Central memory CD4-positive, alpha-beta T cell (primary cell): Measurements from ENCODE around the gene S1PR4.
"Not testable (repeated sequence)": the region's sequence is repeated elsewhere in the genome, so short reads cannot be mapped to it uniquely, and the experiment has no call there.

ENCODE experiments used
- DNase-seq: peaks from one replicate; pipeline ENCODE4 v3.0.0; 2022

Gene S1PR4

DNA sequence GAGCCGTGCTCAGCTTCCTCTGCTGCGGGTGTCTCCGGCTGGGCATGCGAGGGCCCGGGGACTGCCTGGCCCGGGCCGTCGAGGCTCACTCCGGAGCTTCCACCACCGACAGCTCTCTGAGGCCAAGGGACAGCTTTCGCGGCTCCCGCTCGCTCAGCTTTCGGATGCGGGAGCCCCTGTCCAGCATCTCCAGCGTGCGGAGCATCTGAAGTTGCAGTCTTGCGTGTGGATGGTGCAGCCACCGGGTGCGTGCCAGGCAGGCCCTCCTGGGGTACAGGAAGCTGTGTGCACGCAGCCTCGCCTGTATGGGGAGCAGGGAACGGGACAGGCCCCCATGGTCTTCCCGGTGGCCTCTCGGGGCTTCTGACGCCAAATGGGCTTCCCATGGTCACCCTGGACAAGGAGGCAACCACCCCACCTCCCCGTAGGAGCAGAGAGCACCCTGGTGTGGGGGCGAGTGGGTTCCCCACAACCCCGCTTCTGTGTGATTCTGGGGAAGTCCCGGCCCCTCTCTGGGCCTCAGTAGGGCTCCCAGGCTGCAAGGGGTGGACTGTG lies 1.2 kb downstream of the S1PR4 start:
- no peak for DNase-seq

DNA sequence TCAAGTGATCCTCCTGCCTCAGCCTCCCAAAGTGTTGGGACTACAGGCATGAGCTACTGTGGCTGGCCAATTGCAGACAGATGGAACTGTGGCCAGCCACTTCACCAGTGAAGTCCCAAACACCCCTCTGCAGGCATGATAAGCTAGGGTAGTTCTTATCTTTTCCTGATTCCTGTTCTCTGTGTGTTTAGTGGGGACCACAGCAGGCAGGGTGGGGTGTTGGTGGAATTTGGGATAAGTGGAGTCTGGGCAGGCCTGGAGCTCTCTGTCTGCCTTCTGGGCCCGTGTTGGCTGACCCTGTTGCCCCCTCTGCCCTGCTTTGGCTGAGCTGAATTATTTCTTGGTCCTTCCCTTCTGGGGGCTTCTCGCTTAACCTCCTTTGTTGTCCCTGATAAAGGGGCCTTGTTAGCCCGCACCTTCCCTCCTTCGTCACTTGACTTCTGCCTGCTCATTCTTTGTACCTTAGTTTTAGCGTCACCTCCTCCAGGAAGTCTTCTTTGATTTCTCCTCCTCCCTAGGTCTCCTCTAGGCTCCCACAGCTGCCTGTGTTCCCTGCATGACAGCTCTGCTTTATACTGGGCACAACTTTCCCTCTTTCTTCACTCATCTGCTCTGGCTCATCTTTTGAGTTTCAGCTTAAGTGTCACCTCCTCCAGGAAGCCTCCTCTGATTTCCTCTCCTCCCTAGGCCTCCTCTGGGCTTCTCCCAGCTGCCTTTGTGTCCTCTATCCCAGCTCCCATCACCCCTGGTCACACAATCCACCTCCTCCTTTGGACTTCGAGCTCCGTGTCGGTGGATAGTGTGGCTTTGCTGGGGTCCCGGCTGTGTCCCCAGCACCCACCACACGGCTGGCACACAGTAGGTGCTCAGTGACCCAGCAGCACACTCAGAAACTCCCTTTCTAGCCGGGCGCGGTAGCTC lies 5.4 kb downstream of the S1PR4 start:
- DNase-seq = no peak

DNA sequence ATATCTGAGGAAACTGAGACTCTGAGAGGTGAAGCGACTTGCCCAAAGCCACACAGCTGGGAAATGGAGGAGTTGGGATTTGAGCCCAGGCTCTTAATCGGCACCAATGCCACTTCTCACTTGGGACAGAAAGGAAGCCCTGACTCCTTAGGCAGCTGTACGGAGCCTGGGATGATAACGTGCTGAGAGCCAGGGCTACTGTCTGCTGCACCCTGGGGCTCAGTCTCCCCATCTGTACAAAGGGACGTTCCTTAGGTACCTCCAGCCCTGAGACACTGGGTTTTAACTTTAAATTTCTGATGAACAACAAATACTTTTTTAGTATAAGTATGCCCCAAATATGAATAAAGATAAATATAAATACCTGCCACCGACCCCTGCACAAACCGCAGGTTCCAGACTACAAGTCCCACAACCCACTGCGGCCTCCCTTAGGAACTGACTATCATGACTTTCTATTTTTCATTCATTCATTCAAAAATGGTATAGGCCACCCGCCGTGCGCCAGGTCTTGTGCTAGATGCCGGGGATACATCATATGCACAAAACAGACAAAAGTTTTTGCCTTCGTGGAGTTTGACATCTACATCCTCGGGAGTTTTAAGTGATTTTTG lies 6.4 kb downstream of the S1PR4 start:
- DNase-seq = no peak

DNA sequence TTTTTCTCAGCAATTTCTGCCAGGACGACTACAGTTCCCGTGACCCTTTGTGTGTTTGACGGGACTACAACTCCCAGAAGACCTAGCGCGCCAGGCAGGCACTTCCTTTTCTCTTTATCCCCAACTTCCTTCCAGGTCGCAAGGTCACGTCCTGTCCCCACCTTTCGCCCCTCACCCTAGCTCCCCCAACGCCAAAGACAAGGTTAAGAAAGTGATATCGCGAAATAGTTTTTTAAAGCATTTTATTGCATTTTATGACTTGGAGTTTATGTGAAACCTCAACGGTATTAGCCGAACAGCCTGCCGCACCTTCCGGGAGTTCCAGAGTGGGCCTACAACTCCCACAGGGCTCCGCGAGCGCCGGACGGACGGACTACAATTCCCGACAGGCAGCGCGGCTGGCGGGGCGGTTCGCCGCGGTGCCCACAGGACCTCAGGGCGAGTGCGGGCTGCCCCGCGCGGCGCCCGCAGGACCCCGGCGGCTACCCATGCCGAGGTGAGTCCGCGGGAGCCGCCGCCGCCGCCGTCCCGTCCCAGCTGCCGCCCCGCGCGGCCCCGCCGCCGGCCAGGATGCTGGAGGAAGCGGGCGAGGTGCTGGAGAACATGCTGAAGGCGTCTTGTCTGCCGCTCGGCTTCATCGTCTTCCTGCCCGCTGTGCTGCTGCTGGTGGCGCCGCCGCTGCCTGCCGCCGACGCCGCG lies 7.0 kb downstream of the S1PR4 start, which contains the start of gene NCLN:
TSS of gene NCLN (plus strand) at position 470 of the 699 bp plus-strand sequence. CDS start at position 571, 101 bp downstream.
- peak; percentile 95 for DNase-seq

DNA sequence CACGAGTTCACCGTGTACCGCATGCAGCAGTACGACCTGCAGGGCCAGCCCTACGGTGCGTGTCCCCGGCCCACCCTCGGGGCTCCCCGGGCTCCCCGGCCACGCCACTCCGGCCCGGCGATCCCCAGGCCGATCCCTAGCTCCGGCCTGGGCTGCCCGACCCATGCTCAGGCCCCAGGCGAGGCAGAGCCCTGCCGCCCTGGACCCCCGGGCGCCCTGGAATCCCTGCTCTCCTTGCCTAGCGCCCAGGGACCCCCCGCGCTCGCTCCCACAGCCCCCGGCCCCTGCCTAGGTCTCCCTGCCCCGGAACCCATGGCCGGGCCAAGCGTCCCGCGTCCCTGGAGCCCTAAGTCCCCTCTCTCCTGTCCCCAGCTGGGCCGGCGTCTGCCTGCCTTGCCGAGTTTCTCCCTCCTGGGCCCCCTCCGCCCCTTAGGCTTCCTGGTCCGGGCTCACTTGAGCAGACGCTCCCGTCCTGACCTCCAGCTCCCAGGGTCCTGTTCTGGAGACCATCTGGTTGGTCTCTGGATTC lies 7.7 kb downstream of the S1PR4 start:
- no peak for DNase-seq

DNA sequence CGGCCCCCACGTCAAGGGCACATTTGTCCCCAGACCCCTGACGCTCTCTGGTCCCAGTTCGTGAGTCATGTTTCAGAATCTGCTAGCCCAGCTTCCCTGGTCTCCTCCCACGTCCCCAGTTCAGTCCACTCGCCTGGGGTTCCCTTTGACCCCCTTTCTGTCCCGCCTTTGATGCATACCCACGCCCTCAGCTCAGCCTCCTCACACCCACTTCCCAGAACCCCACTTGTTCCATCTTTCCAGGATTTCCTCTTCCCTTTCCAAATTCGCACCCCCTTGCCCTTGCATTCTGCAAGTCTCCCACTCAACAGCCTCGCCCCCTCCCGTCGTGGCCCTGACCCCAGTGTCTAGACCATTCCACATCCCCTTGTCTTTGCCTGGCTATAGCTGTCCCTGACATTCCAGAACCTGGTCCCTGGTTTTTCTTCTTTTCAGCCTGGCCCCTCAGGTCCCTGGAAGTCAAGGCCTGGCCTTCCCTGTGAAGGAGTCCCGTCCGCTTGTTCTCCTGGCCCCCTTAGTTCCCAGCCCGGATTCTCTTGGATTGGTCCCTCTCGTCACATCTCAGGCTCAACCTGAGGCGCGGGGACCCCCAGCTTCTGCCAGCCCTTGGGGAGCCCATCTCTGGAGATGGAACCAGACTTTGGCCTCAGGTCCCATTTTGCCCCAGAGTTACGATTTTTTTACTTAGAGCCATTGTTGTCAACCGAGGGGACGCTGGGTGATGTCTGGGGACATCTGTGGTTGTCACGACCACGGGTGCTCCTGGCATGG lies 8.5 kb downstream of the S1PR4 start:
- DNase-seq = no peak

DNA sequence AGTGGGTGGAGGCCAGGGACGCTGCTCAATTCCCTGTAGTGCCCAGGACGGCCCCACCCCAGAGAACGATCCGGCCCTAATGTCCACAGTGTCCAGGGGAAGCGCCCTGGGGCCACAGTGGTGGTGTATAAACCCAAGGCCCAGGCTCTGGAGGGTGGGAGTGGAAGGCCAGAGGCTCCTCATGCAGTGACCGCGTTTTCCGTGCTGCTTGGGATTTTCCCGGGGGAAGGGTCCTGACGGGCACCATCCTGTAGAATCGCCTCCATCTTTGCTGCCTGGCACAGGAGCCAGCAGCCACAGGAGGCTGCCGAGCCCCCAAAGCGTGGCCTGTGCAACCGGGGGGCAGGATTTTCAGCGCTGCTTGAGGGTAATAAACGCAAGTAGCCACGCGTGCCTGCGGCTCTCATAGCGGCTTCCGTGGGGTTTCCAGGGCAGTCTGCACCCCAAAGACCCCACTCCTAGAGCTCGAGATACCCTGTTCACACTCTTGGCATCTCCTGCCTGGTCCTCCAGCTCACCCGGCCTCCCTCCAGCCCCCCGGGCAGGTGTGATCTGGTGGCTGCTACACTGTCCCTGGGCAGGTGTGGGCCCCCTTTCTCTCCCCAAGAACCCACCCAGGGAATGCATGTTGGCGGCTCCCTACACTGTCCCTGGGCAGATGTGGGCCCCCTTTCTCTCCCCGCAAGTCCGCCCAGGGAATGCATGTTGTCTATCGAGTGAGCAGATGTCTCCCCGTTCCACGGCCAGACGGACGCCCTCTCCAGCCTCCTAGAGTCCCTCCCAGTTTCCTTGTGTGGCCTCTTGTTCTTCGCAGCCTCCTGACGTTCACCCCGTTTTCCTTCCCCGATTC lies 9.3 kb downstream of the S1PR4 start:
- no peak for DNase-seq

DNA sequence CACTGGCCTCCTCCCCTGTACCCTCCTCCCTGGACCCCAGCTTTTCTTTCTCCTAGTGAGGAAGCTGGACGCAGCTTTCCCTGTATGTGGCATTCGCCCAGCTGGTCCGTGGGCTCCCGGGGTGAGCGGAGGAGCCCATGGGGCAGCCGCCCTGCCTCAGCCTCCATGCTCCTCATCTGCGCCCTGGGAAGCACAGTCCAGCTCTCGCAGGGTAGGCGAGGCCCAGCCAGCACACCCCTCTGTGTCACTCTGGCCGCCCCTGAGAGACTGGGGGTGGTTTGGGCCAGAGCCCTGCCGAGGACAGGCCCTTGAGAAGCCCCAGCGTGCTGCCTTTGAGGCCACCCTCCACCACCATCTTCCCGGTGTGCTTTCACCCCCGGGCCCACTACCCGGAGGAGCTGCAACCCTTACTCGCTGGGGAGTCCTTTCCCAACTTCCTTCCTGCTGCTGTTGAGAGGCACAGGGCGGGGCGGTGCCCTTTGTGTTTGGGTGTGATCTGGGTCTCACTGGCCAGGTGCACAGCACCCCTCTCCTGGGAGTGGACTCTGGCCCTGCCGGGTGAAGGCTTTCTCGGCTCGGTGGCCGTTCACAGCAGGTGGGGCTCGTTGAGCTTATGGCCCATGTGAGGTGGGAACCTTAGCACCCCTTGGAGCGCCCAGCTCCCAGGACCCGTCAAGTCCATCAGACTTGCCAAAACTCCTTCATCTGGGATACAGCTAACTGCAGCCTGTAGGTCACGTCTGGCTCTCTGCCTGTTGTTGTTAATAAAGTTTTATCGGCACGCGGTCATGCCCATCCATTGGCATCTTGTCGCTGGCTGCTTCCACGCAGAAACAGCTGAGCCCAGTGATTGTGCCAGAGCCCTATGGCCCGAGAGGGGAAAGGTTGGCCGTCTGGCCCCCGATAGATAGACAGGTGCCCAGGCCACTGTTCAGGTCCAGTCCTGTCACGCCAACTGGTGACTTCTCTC lies 10.3 kb downstream of the S1PR4 start:
- DNase-seq = no peak

DNA sequence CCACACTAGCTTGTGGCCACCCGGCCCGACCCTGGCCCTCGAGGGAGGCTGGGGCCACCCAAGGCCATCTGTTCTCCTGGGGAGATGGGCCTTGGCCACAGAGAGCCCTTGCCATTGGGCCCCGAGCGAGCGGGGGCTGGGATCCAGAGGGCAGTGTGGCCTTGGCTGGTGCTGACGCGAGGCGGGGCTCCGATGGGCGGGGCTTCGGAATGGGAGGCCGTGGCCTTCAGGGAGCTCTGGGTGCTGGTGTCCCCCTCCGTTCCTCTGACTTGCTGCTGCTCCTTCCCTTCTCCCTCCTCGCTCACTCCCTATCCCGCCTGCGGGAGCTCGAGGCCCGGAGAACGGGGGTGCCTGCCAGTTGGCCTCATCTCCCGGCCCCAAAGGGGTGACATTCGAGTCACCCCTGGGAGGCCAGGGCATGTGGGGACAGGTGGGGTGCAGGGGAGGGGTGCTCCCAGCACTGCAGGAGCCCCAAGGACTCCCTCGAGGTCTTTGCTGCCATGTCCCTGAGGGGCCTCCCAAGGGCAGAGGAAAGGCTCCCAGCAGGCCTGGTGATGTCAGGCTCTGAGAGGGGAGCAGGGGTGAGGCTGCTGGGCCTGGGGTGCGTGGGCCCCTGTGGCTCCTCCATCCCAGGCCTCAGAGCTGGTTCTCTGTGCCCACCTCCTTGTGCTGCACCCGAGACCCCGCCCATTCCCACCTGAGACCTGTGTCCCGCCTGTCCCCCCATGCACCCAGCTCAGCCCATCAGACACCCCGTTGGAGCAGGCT lies 11.3 kb downstream of the S1PR4 start:
- DNase-seq = no peak

DNA sequence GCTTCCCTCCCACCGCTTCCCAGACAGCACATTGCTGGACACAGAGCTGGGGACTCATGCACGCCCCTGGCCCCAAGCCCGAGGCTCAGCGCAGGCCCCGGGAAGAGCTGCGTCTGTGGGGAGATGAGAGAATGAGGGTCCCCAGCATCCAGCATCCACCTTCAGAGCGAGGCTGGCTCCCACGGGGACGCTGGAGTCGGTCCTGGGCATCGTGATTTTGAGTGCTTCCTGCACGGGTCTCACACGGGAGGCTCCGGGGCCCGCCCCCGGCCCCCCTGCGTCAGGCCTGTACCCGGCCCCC lies 11.9 kb downstream of the S1PR4 start:
- no peak for DNase-seq

DNA sequence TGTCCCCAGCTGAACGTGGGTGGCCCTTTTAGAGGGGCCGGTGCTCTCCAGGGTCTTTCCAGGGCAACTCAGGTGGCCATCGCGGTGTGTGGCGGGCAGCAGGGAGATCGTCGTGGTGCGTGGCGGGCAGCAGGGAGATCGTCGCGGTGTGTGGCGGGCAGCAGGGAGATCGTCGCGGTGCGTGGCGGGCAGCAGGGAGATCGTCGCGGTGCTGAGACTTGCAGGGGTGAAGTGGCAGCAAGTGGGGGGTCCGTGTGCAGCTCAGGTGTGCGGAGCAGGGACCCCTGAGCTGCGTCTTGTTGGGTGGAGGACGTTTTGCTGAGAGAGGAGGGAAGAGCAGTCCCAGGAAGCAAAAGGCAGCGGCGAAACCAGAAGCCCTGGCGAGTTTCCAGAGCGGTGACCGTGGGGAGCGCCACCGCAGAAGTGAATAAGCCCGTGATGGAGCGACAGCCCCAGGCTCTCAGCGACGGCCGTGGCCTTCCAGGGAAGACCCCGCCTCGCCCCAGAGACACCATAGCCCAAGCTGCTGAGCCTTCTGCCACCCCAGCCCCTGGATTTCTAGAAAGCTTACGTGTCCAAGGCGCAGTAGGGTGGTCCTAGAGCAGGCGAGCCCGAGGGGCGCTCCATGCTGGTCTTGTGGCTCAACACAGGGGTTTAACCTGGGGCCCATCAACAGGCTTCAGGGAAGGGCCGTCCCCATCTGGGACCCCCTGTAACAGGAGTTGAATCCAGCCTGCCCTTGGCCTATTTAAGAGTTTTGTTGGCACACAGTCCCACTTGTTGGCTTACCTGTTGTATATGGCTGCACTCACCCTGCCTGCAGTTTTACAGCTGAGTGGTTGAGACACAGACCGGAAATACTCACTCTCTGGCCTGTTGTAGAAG lies 12.6 kb downstream of the S1PR4 start:
- no peak for DNase-seq

DNA sequence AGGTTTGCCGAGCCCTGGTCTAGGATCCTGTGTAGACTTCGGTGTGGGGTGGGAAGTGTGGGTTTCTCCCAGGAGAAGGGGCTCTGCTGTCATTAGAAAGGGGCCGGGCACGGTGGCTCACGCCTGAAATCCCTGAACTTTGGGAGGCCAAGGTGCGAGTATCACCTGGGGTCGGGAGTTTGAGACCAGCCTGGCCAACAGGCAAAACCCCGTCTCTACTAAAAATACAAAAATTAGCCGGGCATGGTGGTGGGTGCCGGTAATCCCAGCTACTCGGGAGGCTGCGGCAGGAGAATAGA lies 13.2 kb downstream of the S1PR4 start:
- DNase-seq = not testable (repeated sequence)

DNA sequence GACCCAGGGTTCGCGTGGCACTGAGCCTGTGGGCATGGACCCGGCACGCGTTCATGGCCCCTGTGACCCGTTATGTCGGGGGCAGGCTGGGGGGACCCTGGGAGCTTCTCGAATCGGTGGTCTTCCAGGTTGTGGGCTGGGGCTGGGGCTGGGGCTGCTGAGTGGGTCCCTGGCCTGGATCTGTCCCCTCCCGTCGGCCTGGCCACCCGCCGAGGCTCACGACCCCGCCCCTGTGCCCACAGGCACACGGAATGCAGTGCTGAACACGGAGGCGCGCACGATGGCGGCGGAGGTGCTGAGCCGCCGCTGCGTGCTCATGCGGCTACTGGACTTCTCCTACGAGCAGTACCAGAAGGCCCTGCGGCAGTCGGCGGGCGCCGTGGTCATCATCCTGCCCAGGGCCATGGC lies 13.7 kb downstream of the S1PR4 start:
- DNase-seq = no peak

DNA sequence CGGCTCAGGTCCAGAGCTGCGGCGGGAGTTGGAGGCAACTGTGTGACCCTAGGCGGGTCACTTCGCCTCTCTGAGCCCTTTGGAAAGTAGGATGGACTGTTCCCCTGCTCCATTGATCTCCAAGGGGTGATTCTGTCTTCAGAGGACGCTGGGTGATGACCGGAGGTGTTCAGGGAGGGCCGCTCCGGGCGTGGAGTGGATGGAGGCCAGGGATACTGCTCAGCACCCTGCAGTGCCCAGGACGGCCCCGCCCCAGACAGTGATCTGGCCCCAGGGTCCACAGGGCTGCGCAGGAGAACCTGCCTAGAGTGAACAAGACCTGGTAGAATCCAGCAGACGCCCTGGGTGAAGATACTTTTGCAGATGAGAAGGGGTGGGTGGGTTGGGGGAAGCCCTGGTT lies 14.1 kb downstream of the S1PR4 start:
- no peak for DNase-seq

DNA sequence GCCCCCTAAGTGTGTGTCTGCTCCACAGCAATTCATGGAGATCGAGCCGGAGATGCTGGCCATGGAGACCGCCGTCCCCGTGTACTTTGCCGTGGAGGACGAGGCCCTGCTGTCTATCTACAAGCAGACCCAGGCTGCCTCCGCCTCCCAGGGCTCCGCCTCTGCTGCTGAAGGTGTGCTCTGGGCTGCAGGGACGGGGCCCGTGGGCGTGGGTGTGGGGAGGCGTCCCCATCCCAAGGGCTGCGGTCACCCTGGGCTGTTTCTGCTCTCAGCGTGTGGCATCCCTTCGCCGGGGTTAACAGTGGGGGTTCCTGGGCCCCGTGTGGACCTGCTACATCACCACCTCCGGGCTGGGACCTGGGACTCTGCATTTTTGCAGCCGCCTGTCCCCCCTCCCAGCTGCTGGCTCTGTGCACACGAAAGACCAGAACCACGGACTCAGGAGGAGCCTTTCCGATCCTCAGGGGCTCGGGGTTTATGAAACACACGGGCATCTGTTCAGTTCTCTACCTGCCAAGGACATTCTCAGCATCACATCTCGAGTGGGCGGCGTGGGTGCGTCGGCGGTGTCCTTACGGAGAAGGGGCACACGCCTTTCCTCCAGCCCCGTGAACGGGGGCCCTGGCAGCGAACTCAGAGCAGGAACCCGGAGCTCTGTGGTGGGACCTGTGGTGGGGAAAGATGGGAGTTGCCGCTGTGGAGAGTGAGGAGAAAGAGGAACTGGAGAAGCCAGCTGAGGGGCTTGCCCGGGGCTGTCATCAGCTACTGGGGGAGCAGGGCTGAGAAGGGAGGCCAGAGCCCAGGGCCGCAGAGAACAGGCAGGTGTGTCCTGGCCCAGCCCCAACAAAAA lies 14.9 kb downstream of the S1PR4 start:
- DNase-seq = no peak

DNA sequence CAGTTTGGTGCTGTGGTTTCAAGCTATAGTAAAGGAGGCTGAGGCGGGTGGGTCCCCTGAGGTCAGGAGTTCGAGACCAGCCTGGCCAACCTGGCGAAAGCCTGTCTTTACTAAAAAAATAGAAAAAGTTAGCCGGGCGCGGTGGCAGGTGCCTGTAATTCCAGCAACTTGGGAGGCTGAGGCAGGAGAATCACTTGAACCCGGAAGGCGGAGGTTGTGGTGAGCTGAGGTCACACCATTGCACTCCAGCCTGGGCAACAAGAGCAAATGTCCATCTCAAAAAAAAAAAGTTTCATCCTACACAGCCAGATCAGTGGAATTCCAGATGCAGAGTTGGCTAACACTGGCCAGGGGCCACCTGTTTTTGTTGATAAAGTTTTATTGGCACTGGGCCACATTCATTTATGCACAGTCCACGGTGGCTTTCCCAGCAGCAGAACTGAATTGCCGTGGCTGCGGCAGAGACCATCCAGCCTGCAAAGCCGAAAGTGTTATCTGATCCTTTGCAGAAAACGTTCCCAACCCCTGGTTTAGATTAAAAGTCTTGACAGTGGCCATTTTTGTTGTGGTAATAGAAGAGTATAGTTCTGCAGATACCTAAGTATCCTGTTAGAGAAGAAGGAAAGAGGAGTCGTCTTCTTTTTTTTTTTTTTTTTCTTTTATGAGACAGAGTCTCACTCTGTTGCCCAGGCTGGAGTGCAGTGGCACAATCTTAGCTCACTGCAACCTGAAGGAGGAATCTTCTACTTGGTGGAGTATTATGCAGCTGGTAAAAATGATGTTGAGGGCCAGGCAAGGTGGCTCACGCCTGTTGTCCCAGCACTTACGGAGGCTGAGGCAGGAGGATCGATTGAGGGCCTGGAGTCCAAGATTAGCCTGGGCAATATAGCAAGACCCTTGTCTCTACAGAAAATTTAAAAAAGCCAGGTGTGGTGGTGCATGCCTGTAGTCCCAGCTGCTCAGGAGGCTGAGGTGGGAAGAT lies 15.8 kb downstream of the S1PR4 start:
- no peak for DNase-seq
